ENCODE measurements around the gene JAZF1. TPM values are rescaled to one million over a fixed set of nuclear protein-coding genes. Genes with fewer than 3 reads are reported as not detected.

Gene JAZF1
- total and polyA plus RNA-seq, 2 of the 8 experiments (the other 6 are each of a cell fraction or from before 2014, with no cell fraction given), result 2.6 to 21.8 TPM

DNA sequence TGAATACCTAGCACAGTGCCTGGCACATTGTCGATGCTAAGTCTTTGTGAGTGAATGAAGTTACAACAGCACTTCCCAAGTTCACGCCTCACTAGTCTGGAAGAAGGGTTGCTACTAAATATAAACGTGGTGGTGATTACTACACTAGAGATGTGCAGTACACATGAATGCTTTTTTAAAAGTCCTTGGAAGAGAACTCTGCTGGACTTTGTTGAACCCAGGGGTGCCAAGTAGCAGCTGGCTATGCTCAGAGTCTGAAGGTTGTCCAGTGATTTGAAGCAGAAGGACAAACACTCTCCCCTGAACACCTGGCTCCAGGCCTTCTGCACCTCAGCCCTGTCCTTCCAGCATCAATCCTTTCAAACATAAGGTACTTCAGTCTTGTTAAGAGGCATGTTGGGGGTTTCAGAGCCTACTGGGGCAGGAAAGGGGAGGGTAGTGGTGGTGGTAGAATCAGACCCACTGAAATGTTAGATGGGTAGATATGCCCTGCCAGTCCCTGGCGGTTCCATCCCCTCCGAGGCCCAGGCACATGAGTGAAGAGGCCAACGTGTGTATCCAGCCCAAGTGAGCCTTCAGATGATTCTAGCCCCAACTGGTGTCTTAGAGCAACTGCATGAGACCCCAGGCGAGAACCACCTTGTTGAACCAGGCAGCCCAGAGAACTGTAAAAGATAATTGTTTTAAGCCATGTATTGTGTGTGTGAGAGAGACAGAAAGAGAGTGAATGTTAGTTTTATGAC lies 346.2 kb downstream of the JAZF1 start (continued):
- no peak for TF ChIP-seq SP1 (IDR thresholded peaks at IDR 0.05; ENCODE audit: low read depth, low read length)

Measured in H1 (cell line).